Right cardiac atrium (tissue), 5 donors: ENCODE results near the gene BSDC1. TPM values are rescaled to one million over a fixed set of nuclear protein-coding genes. Genes with fewer than 3 reads are reported as not detected.

Experiments used
- ATAC-seq, 2 donors: fragments of 200-7000 bp; cut with Tn5 transposase; one replicate each; pipeline versions ENCODE4 v1.8.0 to v1.9.1; 2020; ENCODE audit warnings: moderate library complexity in 2 of 2, mild to moderate bottlenecking in 1 of 2
- DNase-seq, 3 donors: peaks; one replicate each; pipeline ENCODE4 v3.0.0-alpha.2; 2020
- H3K27ac ChIP-seq: one replicate; pipeline ENCODE4 v1.5.1; 2013; ENCODE audit warnings: mild to moderate bottlenecking, low read length, control low read depth, moderate library complexity
- H3K27me3 ChIP-seq: one replicate; pipeline ENCODE4 v1.6.1; 2013; ENCODE audit not compliant: control insufficient read depth, insufficient read depth
- H3K4me1 ChIP-seq: one replicate; pipeline ENCODE4 v1.6.1; 2013; ENCODE audit warnings: low read length; ENCODE audit not compliant: control insufficient read depth, insufficient read depth
- H3K4me3 ChIP-seq: one replicate; pipeline ENCODE4 v1.5.1; 2013; ENCODE audit warnings: low read length, control low read depth
- H3K9me3 ChIP-seq: one replicate; pipeline ENCODE4 v1.6.1; 2013; ENCODE audit warnings: low read length; ENCODE audit not compliant: control insufficient read depth
- WGBS: extraction: QIAGEN DNeasy Blood & Tissue Kit; methylation state at CpG from one replicate; pipeline ENCODE4 v1.1.7; 2013; 5-methylcytosine and 5-hydroxymethylcytosine counted together
- intact Hi-C, 4 donors: fragments of 100-400 bp; cut with DNase I; formaldehyde crosslinking; loops; one replicate each; pipeline versions ENCODE4 v1.11.0 to v1.14.0; 2022 to 2023
- polyA plus RNA-seq: library from polyadenylated mRNA; stranded (reverse); fragments of 200-250 nt; gene quantifications from one replicate; pipeline ENCODE4 v1.2.3, GENCODE V29; 2013
- total RNA-seq, 4 donors: library from RNA; stranded (reverse); fragmentation: NEBNext Ultra II Directional; extraction: Animal tissue kit (Norgen Biotek cat#: 25700); gene quantifications; one replicate each; pipeline ENCODE4 v1.2.1, GENCODE V29; 2021
- donor health status: healthy with polysubstance abuse.
- donor health status: DM: no; HTN: yes; CAD: no.
- donor health status: DM: no; HTN: no; CAD: no.
- donor health status: DM: no; HTN: yes; CAD: no; lungs with severe emphysema.
- donor health status: DM: yes; HTN: yes; CAD: no.

Gene BSDC1
- total and polyA plus RNA-seq, 5 donors: 37.1 to 56.0 (median 43.5) TPM

- 93% methylated on average over 11 of the region's 11 CpGs for WGBS
- Histone ChIP-seq H3K9me3 (no peaks in the 10 kb centered on the region), H3K4me3 (no peak overlapping the region), H3K4me1 (no peaks in the 10 kb centered on the region), H3K27ac (no peak overlapping the region), H3K27me3 (no peaks in the 10 kb centered on the region)
- ATAC-seq: peak in 1 of 2 donors; percentile 25
- intact Hi-C loops: no loop called here
- no peak for DNase-seq
Measured at GRCh38 chr1:32327204-32327603, 67.0 kb downstream of the BSDC1 start.

GRCh38 chr1:32321712-32322291, 72.4 kb downstream of the BSDC1 start:
- ATAC-seq: peak; percentile 54 to 58
- H3K4me3 ChIP-seq: no peak overlapping the region
- peaks cover 2% of the 10 kb centered on the region for H3K4me1 ChIP-seq
- WGBS: 48% methylated on average over 5 of the region's 5 CpGs
- intact Hi-C loops: no loop called here
- peak in 1 of 3 donors; percentile 60 for DNase-seq
- no peaks in the 10 kb centered on the region for H3K27me3 ChIP-seq
- no peaks in the 10 kb centered on the region for H3K9me3 ChIP-seq
- no peak overlapping the region for H3K27ac ChIP-seq

GRCh38 chr1:32318127-32318869, 75.9 kb downstream of the BSDC1 start:
- WGBS: 96% methylated on average over 10 of the region's 10 CpGs
- no peak overlapping the region for H3K27ac ChIP-seq
- H3K4me3 ChIP-seq: no peak overlapping the region
- H3K9me3 ChIP-seq: no peaks in the 10 kb centered on the region
- no peaks in the 10 kb centered on the region for H3K27me3 ChIP-seq
- DNase-seq (no peak), ATAC-seq (no peak)
- intact Hi-C loops: loop anchor here in 1 of 4 donors (5.0 kb wide), 1 partner anchor 91 kb away; no protein-coding TSS in a partner anchor
- peaks cover 2% of the 10 kb centered on the region for H3K4me1 ChIP-seq

- Histone ChIP-seq H3K4me1 (peaks cover 2% of the 10 kb centered on the region), H3K4me3 (no peak overlapping the region), H3K9me3 (no peaks in the 10 kb centered on the region), H3K27ac (no peak overlapping the region), H3K27me3 (no peaks in the 10 kb centered on the region)
- DNase-seq: no peak
- WGBS: 67% methylated on average over 3 of the region's 3 CpGs
- ATAC-seq: no peak
- intact Hi-C loops: loop anchor here in 1 of 4 donors (5.0 kb wide), 1 partner anchor 90 kb away; no protein-coding TSS in a partner anchor
Measured at GRCh38 chr1:32316903-32317277, 77.4 kb downstream of the BSDC1 start.

Other genes starting within 250 kb of the BSDC1 start
- 10 to 100 TPM; 18.5 to 29.4 (median 21.2) TPM for gene TXLNA, start 214.8 kb downstream of the BSDC1 start, total RNA-seq
- 13.8 TPM for gene TXLNA, start 214.8 kb downstream of the BSDC1 start, polyA plus RNA-seq
- gene CCDC28B, start 193.8 kb downstream of the BSDC1 start, total RNA-seq: 10 to 100 TPM in 3 of 4 donors, 1 to 10 TPM in 1; 8.0 to 18.4 (median 14.5) TPM
- gene CCDC28B, start 193.8 kb downstream of the BSDC1 start, polyA plus RNA-seq: 26.9 TPM
- 1 to 10 TPM in 3 of 4 donors, under 1 TPM in 1; 0.81 to 1.5 (median 1.5) TPM for gene IQCC, start 188.8 kb downstream of the BSDC1 start, total RNA-seq
- gene IQCC, start 188.8 kb downstream of the BSDC1 start, polyA plus RNA-seq: 1.00 TPM
- not detected for gene DCDC2B, start 185.4 kb downstream of the BSDC1 start, total RNA-seq
- 0.05 TPM for gene DCDC2B, start 185.4 kb downstream of the BSDC1 start, polyA plus RNA-seq
- gene TMEM234, start 172.1 kb downstream of the BSDC1 start, total RNA-seq: 10 to 100 TPM in 3 of 4 donors, 1 to 10 TPM in 1; 9.1 to 14.4 (median 13.9) TPM
- 13.6 TPM for gene TMEM234, start 172.1 kb downstream of the BSDC1 start, polyA plus RNA-seq
- gene EIF3I, start 172.0 kb downstream of the BSDC1 start, total RNA-seq: 100 to 1,000 TPM in 1 of 4 donors, 10 to 100 TPM in 3; 99.2 to 104 (median 99.8) TPM
- gene EIF3I, start 172.0 kb downstream of the BSDC1 start, polyA plus RNA-seq: 127 TPM
- gene FAM167B, start 147.2 kb downstream of the BSDC1 start, total RNA-seq: 1 to 10 TPM; 2.0 to 4.4 (median 3.8) TPM
- 6.5 TPM for gene FAM167B, start 147.2 kb downstream of the BSDC1 start, polyA plus RNA-seq
- 1 to 10 TPM in 3 of 4 donors, under 1 TPM in 1; 0.23 to 2.4 (median 1.3) TPM for gene LCK, start 143.2 kb downstream of the BSDC1 start, total RNA-seq
- gene LCK, start 143.2 kb downstream of the BSDC1 start, polyA plus RNA-seq: 0.41 TPM
- gene HDAC1, start 102.4 kb downstream of the BSDC1 start, total RNA-seq: 10 to 100 TPM; 34.1 to 44.9 (median 39.5) TPM
- 28.1 TPM for gene HDAC1, start 102.4 kb downstream of the BSDC1 start, polyA plus RNA-seq
- 10 to 100 TPM; 14.5 to 52.7 (median 40.2) TPM for gene MARCKSL1, start 58.2 kb downstream of the BSDC1 start, total RNA-seq
- gene MARCKSL1, start 58.2 kb downstream of the BSDC1 start, polyA plus RNA-seq: 30.6 TPM
- 1 to 10 TPM; 2.0 to 5.3 (median 3.6) TPM for gene FAM229A, start 32.0 kb downstream of the BSDC1 start, total RNA-seq
- gene FAM229A, start 32.0 kb downstream of the BSDC1 start, polyA plus RNA-seq: 3.5 TPM
- 1 to 10 TPM; 1.1 to 2.7 (median 1.8) TPM for gene TSSK3, start 31.9 kb downstream of the BSDC1 start, total RNA-seq
- 1.5 TPM for gene TSSK3, start 31.9 kb downstream of the BSDC1 start, polyA plus RNA-seq
- under 1 TPM in 3 of 4 donors, not detected in 1; 0.03 TPM for gene ZBTB8B, start 70.6 kb upstream of the BSDC1 start, total RNA-seq
- gene ZBTB8B, start 70.6 kb upstream of the BSDC1 start, polyA plus RNA-seq: 0.02 TPM
- 1 to 10 TPM; 3.2 to 5.1 (median 4.0) TPM for gene ZBTB8A, start 145.0 kb upstream of the BSDC1 start, total RNA-seq
- 1.8 TPM for gene ZBTB8A, start 145.0 kb upstream of the BSDC1 start, polyA plus RNA-seq